T-cell (primary cell): ENCODE results near the gene ZNF827. TPM values are rescaled to one million over a fixed set of nuclear protein-coding genes. Genes with fewer than 3 reads are reported as not detected.

Source experiments
- ATAC-seq, 4 experiments: fragments of 200-7000 bp in 3 of 4; fragments of 150-1000 bp in 1 of 4; cut with Tn5 transposase; replicated peaks in 1 of 4; 1 replicate in 3 of 4; 2 replicates in 1 of 4; pipeline ENCODE4 v1.10.0; 2021; ENCODE audit warnings: moderate library complexity in 3 of 4, mild to moderate bottlenecking in 2 of 4, moderate number of reproducible peaks in 1 of 4
- CTCF ChIA-PET, 2 donors: fragments of 300-600 bp; sonication (Branson Sonifier 250); formaldehyde crosslinking; loops; one replicate each; lab custom pipeline; 2022; ENCODE audit warnings: antibody characterized with exemption in 2 of 2; lab: Charles Lee
- POLR2A ChIA-PET, 2 donors: fragments of 300-600 bp; sonication (Branson Sonifier 250); formaldehyde crosslinking; loops; one replicate each; lab custom pipeline; 2022; ENCODE audit warnings: antibody characterized with exemption in 2 of 2; lab: Charles Lee
- DNase-seq, 35 experiments: peaks; one replicate each; pipeline versions ENCODE4 v3.0.0 to v3.0.0-alpha.2; 2013 to 2023
- H3K27ac ChIP-seq: one replicate; pipeline ENCODE4 v1.5.1; 2013; ENCODE audit warnings: low read length
- H3K27me3 ChIP-seq, 2 experiments: replicated peaks in 1 of 2; 1 replicate in 1 of 2; 2 replicates in 1 of 2; pipeline versions ENCODE4 v1.6.1 to v1.7.0; 2013; ENCODE audit warnings: low read length in 1 of 2, mixed read lengths in 1 of 2; ENCODE audit not compliant: control insufficient read depth in 2 of 2, insufficient read depth in 2 of 2; ENCODE audit errors: extremely low read depth in 1 of 2
- H3K36me3 ChIP-seq, 2 donors: 1 replicate in 1 of 2; 2 replicates in 1 of 2; pipeline versions ENCODE4 v1.6.1 to v1.7.0; 2013; ENCODE audit warnings: low read length in 1 of 2; ENCODE audit not compliant: control insufficient read depth in 2 of 2, insufficient read depth in 1 of 2; ENCODE audit errors: extremely low read depth in 1 of 2
- H3K4me1 ChIP-seq, 2 experiments: 1 replicate in 1 of 2; 2 replicates in 1 of 2; pipeline versions ENCODE4 v1.6.1 to v1.7.0; 2013; ENCODE audit warnings: low read length in 2 of 2, mixed read lengths in 1 of 2; ENCODE audit not compliant: insufficient read depth in 2 of 2, control insufficient read depth in 1 of 2; ENCODE audit errors: extremely low read depth in 1 of 2
- H3K4me3 ChIP-seq, 2 donors: 1 replicate in 1 of 2; 2 replicates in 1 of 2; pipeline versions ENCODE4 v1.5.1 to v1.7.0; 2013; ENCODE audit warnings: mild to moderate bottlenecking in 2 of 2, low read length in 1 of 2, moderate library complexity in 1 of 2; ENCODE audit not compliant: control insufficient read depth in 1 of 2; ENCODE audit errors: extremely low read depth in 1 of 2
- H3K9me3 ChIP-seq: 2 replicates; pipeline ENCODE4 v1.7.0; 2013
- H3K27ac Mint-ChIP-seq, 2 donors: one replicate each; pipeline ENCODE4 v1.8.0; 2020 to 2021; ENCODE audit warnings: mild to moderate bottlenecking in 2 of 2, mixed read lengths in 2 of 2
- H3K27me3 Mint-ChIP-seq, 2 donors: one replicate each; pipeline ENCODE4 v1.8.0; 2021 to 2022; ENCODE audit warnings: mixed read lengths in 2 of 2
- H3K36me3 Mint-ChIP-seq: one replicate; pipeline ENCODE4 v1.8.0; 2021; ENCODE audit warnings: mixed read lengths
- H3K4me1 Mint-ChIP-seq, 3 donors: one replicate each; pipeline ENCODE4 v1.8.0; 2020 to 2022; ENCODE audit warnings: mixed read lengths in 3 of 3, mild to moderate bottlenecking in 1 of 3
- H3K4me3 Mint-ChIP-seq, 3 donors: one replicate each; pipeline ENCODE4 v1.8.0; 2020 to 2022; ENCODE audit warnings: mild to moderate bottlenecking in 3 of 3, mixed read lengths in 3 of 3, moderate library complexity in 3 of 3
- H3K9me3 Mint-ChIP-seq, 3 donors: one replicate each; pipeline ENCODE4 v1.8.0; 2020 to 2022; ENCODE audit warnings: mixed read lengths in 3 of 3
- WGBS: methylation state at CpG from one replicate; pipeline ENCODE4 v1.1.5; 2013; ENCODE audit warnings: missing lambda C conversion rate; ENCODE audit not compliant: insufficient coverage; 5-methylcytosine and 5-hydroxymethylcytosine counted together
- total RNA-seq, 35 experiments: library from RNA in 6 of 35; stranded (reverse) in 6 of 35; fragments of 120-200 nt in 1 of 35; gene quantifications; one replicate each; pipeline versions ENCODE4 v1.2.1 to v1.2.4 and lab custom pipeline; 2013 to 2026

Gene ZNF827
- total RNA-seq, 5 donors from 2014 or later (not counting 1 experiment from before 2014, with no cell fraction given), result 17.3 to 24.8 (median 18.5) TPM

DNA sequence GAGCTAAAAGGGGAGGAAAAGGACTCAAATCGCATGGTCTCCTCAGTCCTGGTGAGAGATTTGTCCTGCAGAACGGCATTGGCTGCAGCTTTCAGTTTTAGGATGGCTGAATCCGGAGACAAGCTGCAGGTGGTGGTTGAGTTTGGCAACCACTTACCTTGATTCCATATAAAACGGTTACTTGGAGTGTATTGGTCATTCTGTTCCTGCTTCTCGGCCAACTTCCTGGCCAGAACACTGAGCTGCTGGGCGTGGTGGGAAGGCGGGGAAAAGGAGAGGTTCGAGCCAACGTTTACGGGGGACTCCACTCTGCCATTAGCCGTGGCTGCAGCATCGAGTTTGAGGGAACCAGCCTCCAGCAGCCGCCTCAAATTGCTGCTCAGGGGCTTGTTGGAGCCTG is 36.1 kb downstream of the ZNF827 start:
- DNase-seq (no peak), ATAC-seq (no peak)
- Mint-ChIP-seq H3K4me3 (no peak overlapping the region), H3K27ac (no peak overlapping the region), H3K36me3 (peaks cover 40% of the 10 kb centered on the region), H3K27me3 (no peaks in the 10 kb centered on the region), H3K9me3 (no peaks in the 10 kb centered on the region), H3K4me1 (peaks cover 8 to 31% (median 26%) of the 10 kb centered on the region in 3 donors)
- ChIA-PET POLR2A (no interaction called here), CTCF (no interaction called here)
- Histone ChIP-seq H3K27me3 (no peaks in the 10 kb centered on the region), H3K36me3 (peaks cover 0 to 18% of the 10 kb centered on the region in 2 donors), H3K4me3 (no peak overlapping the region), H3K4me1 (no peaks in the 10 kb centered on the region), H3K9me3 (no peaks in the 10 kb centered on the region), H3K27ac (no peak overlapping the region)
- 97% methylated on average over 10 of the region's 13 CpGs for WGBS

GRCh38 chr4:145899886-145900460 is 38.6 kb downstream of the ZNF827 start:
- ChIA-PET POLR2A (no interaction called here), CTCF (no interaction called here)
- no peak overlapping the region for H3K4me3 ChIP-seq
- H3K27ac ChIP-seq, result no peak overlapping the region
- 100% methylated on average over 2 of the region's 4 CpGs for WGBS
- ATAC-seq (no peak), DNase-seq (no peak)
- Mint-ChIP-seq H3K4me1 (peaks cover 25 to 43% (median 34%) of the 10 kb centered on the region in 3 donors), H3K9me3 (no peaks in the 10 kb centered on the region), H3K4me3 (no peak overlapping the region), H3K27ac (no peak overlapping the region), H3K36me3 (peaks cover 36% of the 10 kb centered on the region), H3K27me3 (no peaks in the 10 kb centered on the region)
- H3K27me3 ChIP-seq, result no peaks in the 10 kb centered on the region
- no peaks in the 10 kb centered on the region for H3K9me3 ChIP-seq
- peaks cover 0 to 11% of the 10 kb centered on the region in 2 experiments for H3K4me1 ChIP-seq
- H3K36me3 ChIP-seq, result peaks cover 0 to 18% of the 10 kb centered on the region in 2 donors

DNA sequence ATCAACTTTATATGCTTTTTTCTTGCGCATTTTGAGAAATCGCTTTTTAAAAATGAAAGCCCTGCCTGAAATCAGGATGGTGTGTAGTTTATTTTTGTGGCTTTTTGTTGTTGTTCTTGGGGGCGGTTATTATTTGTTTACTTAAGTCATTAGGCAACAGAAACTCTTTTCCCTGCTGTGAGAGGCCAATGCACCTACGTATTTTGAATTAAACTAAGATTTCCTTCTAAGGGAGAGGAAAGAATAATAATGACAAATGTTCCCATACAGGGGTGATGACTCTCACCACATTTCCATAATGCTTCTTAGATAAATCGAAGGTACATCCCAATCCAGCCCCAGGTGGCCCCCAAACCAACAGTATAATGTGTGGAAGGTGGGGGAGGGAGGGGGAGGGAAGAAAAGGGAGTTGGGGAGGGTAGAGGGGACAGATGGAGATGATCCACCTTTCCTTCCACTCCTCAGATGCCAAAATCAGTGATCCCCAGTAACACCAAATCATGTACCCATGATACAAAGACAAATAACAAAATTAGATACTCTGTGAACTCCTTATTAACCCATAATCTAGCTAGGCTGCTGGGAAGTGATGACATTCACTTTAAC is 39.6 kb downstream of the ZNF827 start:
- no peaks in the 10 kb centered on the region for H3K9me3 Mint-ChIP-seq
- H3K36me3 ChIP-seq, result peaks cover 0 to 18% of the 10 kb centered on the region in 2 donors
- no CpG with 5 or more reads among the region's 5 CpGs for WGBS
- no peak overlapping the region for H3K4me3 ChIP-seq
- peaks cover 0 to 18% of the 10 kb centered on the region in 2 experiments for H3K4me1 ChIP-seq
- DNase-seq, result no peak
- peaks cover 36% of the 10 kb centered on the region for H3K36me3 Mint-ChIP-seq
- H3K4me3 Mint-ChIP-seq, result no peak overlapping the region
- peaks cover 33 to 43% (median 38%) of the 10 kb centered on the region in 3 donors for H3K4me1 Mint-ChIP-seq
- no peak overlapping the region for H3K27ac Mint-ChIP-seq
- ATAC-seq, result no peak
- ChIA-PET POLR2A (no interaction called here), CTCF (no interaction called here)
- H3K27me3 ChIP-seq, result no peaks in the 10 kb centered on the region
- H3K9me3 ChIP-seq, result no peaks in the 10 kb centered on the region
- H3K27ac ChIP-seq, result no peak overlapping the region
- no peaks in the 10 kb centered on the region for H3K27me3 Mint-ChIP-seq

GRCh38 chr4:145898466-145898865 is 40.2 kb downstream of the ZNF827 start:
- POLR2A ChIA-PET, result no interaction called here
- DNase-seq, result no peak
- Histone ChIP-seq H3K36me3 (peaks cover 0 to 18% of the 10 kb centered on the region in 2 donors), H3K4me1 (peaks cover 0 to 18% of the 10 kb centered on the region in 2 experiments), H3K9me3 (no peaks in the 10 kb centered on the region), H3K27me3 (no peaks in the 10 kb centered on the region), H3K4me3 (no peak overlapping the region), H3K27ac (no peak overlapping the region)
- Mint-ChIP-seq H3K27me3 (no peaks in the 10 kb centered on the region), H3K4me3 (no peak overlapping the region), H3K27ac (no peak overlapping the region), H3K9me3 (no peaks in the 10 kb centered on the region), H3K4me1 (peaks cover 37 to 45% (median 40%) of the 10 kb centered on the region in 3 donors), H3K36me3 (peaks cover 36% of the 10 kb centered on the region)
- 89% methylated on average over 6 of the region's 7 CpGs for WGBS
- CTCF ChIA-PET, result no interaction called here
- ATAC-seq, result no peak

DNA sequence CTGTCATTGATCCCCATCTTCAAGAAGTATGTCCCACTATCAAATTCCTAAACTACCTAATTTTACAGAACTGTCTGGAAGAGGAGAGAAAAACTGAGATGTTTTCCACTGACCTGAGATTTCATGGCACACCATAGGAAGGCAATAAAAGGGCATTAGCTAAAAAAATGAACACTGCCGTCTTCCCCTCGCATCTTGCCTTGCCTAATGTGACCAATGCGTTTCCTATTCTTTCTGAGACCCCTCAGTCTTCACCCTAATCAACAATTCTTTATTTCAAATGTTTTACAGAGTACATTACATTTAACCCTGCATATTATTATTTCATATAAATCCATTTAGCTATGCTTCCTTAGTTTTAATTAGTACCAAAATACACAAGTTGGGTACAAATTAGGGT is 43.6 kb downstream of the ZNF827 start:
- ChIA-PET POLR2A (no interaction called here), CTCF (interaction anchor here in 1 of 2 donors (0.6 kb wide), 1 partner anchor 43 kb away, joined by 5 read pairs; no protein-coding TSS in a partner anchor)
- H3K36me3 Mint-ChIP-seq, result peaks cover 26% of the 10 kb centered on the region
- DNase-seq (no peak), ATAC-seq (no peak)
- no peaks in the 10 kb centered on the region for H3K9me3 ChIP-seq
- H3K27me3 ChIP-seq, result no peaks in the 10 kb centered on the region
- no peak overlapping the region for H3K27ac Mint-ChIP-seq
- peaks cover 0 to 3% of the 10 kb centered on the region in 2 donors for H3K36me3 ChIP-seq
- WGBS, result 100% methylated on average over 3 of the region's 3 CpGs
- no peaks in the 10 kb centered on the region for H3K9me3 Mint-ChIP-seq
- no peak overlapping the region for H3K4me3 ChIP-seq
- H3K27ac ChIP-seq, result no peak overlapping the region
- no peaks in the 10 kb centered on the region for H3K27me3 Mint-ChIP-seq
- peak overlapping the region in 1 of 3 donors; percentile 24 for H3K4me3 Mint-ChIP-seq
- peaks cover 37 to 39% (median 39%) of the 10 kb centered on the region in 3 donors for H3K4me1 Mint-ChIP-seq
- H3K4me1 ChIP-seq, result peaks cover 0 to 18% of the 10 kb centered on the region in 2 experiments

DNA sequence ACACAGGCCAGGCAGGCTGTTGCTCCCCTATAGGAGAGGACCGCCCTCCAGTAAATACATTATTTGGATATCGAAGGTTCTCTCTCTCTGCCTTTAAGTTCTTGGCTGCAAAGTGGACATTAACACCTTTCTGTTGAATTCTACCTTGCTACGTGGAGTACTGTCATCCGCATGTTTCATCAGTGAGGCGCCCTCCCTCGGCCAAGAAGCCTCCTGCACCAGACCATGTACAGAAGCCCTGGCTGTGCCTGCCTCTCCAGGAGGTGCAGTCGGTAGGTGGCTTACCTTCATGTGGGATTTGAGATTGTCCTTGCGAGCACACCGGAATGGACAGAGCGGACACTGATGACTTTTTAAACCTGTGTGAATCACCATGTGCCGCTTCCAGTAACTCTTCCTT is 46.7 kb downstream of the ZNF827 start:
- Histone ChIP-seq H3K36me3 (peaks cover 0 to 3% of the 10 kb centered on the region in 2 donors), H3K27me3 (no peaks in the 10 kb centered on the region), H3K4me1 (peaks cover 0 to 18% of the 10 kb centered on the region in 2 experiments), H3K9me3 (no peaks in the 10 kb centered on the region), H3K4me3 (no peak overlapping the region), H3K27ac (no peak overlapping the region)
- Mint-ChIP-seq H3K4me3 (no peak overlapping the region), H3K36me3 (peaks cover 34% of the 10 kb centered on the region), H3K27ac (no peak overlapping the region), H3K27me3 (no peaks in the 10 kb centered on the region), H3K4me1 (peaks cover 32% of the 10 kb centered on the region in 3 donors), H3K9me3 (no peaks in the 10 kb centered on the region)
- ChIA-PET POLR2A (no interaction called here), CTCF (interaction anchor here in 1 of 2 donors (0.6 kb wide), 1 partner anchor 1636 kb away, joined by 4 read pairs; no protein-coding TSS in a partner anchor)
- ATAC-seq, result no peak
- no peak for DNase-seq
- WGBS, result 94% methylated on average over 8 of the region's 11 CpGs
